ENCODE measurements around the gene PPP1R15B. TPM values are rescaled to one million over a fixed set of nuclear protein-coding genes. Genes with fewer than 3 reads are reported as not detected.

Gene PPP1R15B
- total and polyA plus RNA-seq, 2 of the 4 experiments (the other 2 are of a cell fraction) = 14.9 to 15.0 TPM

DNA sequence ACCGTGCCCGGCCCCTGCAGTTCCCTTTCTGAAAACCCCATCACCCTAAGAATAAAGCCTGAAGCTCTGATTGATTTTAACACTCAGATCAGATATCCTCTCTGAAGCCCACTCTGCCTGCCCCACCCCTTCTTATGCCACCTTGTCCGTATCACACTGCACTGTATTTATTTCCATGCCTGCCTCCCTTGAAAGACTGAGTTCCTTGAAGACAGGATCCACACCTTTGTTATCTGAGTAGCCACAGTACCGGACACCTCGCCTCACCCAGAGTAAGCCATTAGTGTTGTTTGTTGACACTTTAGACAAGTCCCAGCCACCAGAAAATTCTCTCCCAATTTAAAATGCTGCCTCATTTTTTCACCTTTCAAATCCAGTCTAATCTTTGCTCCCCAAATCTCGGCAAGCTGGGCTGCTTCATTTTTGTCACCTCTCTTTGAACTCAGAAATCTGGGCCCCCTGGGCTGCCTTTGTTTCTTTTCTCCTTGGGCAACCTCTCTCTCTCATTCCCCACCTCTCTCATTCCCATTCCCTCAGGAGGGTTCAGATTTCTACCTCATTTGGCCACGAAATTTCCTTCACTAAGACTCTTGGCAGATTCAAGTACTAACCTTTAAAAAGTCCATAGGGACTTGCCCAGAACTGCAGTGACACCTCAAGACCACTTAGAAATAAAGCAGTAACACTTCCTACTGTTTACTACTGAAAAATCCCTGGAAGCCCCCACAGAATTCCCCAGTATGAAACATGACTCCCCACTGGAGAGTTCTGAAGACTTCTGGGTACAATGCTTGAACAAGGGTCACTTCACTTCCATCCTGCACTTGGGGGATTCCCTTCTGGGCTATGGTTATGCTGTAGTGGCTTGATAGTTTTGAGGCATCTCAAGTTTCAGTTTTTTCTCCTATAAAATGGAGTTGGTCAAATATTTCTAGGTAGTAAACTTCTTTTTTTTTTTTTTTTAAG, 8.7 kb upstream of the PPP1R15B start:
- ChIA-PET CTCF (no interaction called here), POLR2A (ENCODE audit: unreplicated experiment) (no interaction called here)
- Histone ChIP-seq H3K4ac (ENCODE audit: low read depth, low read length) (no peak overlapping the region), H3K56ac (ENCODE audit: extremely low read depth, insufficient read depth, low read length) (no peak overlapping the region), H2BK15ac (ENCODE audit: low read depth, low read length) (no peak overlapping the region), H4K8ac (ENCODE audit: low read depth in 2 of 2, low read length in 2 of 2) (no peak overlapping the region), H3K4me1 (ENCODE audit: control insufficient read depth, insufficient read depth, low read length) (peaks cover 19% of the 10 kb centered on the region), H3K27ac (ENCODE audit: insufficient read depth, low read length) (no peak overlapping the region), H4K5ac (ENCODE audit: low read depth, low read length) (peak overlapping the region; percentile 57; the same call in 1 of the 2 replicates), H2BK120ac (ENCODE audit: low read depth, low read length) (peak overlapping the region; percentile 0; the same call in 1 of the 2 replicates), H4K20me1 (ENCODE audit: insufficient read depth, low read length) (no peaks in the 10 kb centered on the region), H3K9me1 (ENCODE audit: insufficient read depth, low read length) (peaks cover 15% of the 10 kb centered on the region; the same call in 1 of the 2 replicates), H3K4me2 (ENCODE audit: low read depth, low read length) (no peak overlapping the region), H3K23ac (ENCODE audit: low read depth, low read length) (no peak overlapping the region), H3K18ac (ENCODE audit: low read depth, low read length) (no peak overlapping the region), H4K91ac (ENCODE audit: insufficient read depth, low read depth, low read length) (no peak overlapping the region; the same call in 1 of the 2 replicates), H2AK9ac (replicated peaks; ENCODE audit: low read depth, low read length, poor library complexity) (no peak overlapping the region), H3K4me3 (ENCODE audit: insufficient read depth, low read depth, low read length) (no peak overlapping the region), H3K9me3 (ENCODE audit: control insufficient read depth, insufficient read depth, low read length) (no peaks in the 10 kb centered on the region), H2BK20ac (ENCODE audit: low read depth, low read length) (no peak overlapping the region), H2BK5ac (ENCODE audit: low read depth, low read length, poor library complexity, severe bottlenecking) (no peak overlapping the region), H2AFZ (replicated peaks; ENCODE audit: low read length, poor library complexity) (no peak overlapping the region), H3K27me3 (ENCODE audit: control insufficient read depth, insufficient read depth, low read length) (no peaks in the 10 kb centered on the region), H3K14ac (replicated peaks; ENCODE audit: low read depth, low read length) (no peak overlapping the region), H2AK5ac (ENCODE audit: low read depth, low read length) (no peak overlapping the region; the same call in 1 of the 2 replicates), H3K9ac (ENCODE audit: low read depth, low read length) (no peak overlapping the region), H3K36me3 (ENCODE audit: control insufficient read depth, insufficient read depth, low read length) (peaks cover 7% of the 10 kb centered on the region), H3K79me1 (ENCODE audit: low read depth in 1 of 2, low read length in 2 of 2) (peaks cover 0 to 6% of the 10 kb centered on the region in 2 experiments; a peak in 2 of 4 replicates)
- no TSS peak for BruUV-seq (replicated peaks)
- DNase-seq (peak; percentile 22), ATAC-seq (ENCODE audit: low read depth) (no peak)
- intact Hi-C loops (cut with micrococcal nuclease) = no loop called here
- dilution Hi-C loops (cut with HindIII; ENCODE audit: low sequenced_read_pairs, unreplicated experiment) = no loop called here
- WGBS, 2 experiments (ENCODE audit: extremely low coverage in 2 of 2, insufficient read length in 1 of 2) = 60% methylated on average over 5 of the region's 7 CpGs; no CpG with 5 or more reads in 1 of the 2 experiments
- in situ Hi-C loops (cut with MboI; ENCODE audit: low sequenced_read_pairs) = no loop called here
- TF ChIP-seq CHD1 (IDR thresholded peaks at IDR 0.05; ENCODE audit: low read depth, low read length) (no peak), RFX5 (IDR thresholded peaks at IDR 0.05; ENCODE audit: low read depth, low read length) (no peak), SMC3 (IDR thresholded peaks at IDR 0.05; ENCODE audit: low read depth, low read length) (no peak), FOS (IDR thresholded peaks at IDR 0.05; ENCODE audit: low read depth, low read length) (no peak), POLR2A (IDR thresholded peaks at IDR 0.05; ENCODE audit: low read depth, low read length) (no peak), BHLHE40 (IDR thresholded peaks at IDR 0.05; ENCODE audit: low read depth, low read length) (no peak), RAD21 (IDR thresholded peaks at IDR 0.05; ENCODE audit: low read length) (no peak), MAFK (IDR thresholded peaks at IDR 0.05; ENCODE audit: low read depth, low read length) (no peak), RCOR1 (IDR thresholded peaks at IDR 0.05; ENCODE audit: insufficient replicate concordance, low read length) (no peak), MAZ (IDR thresholded peaks at IDR 0.05; ENCODE audit: borderline replicate concordance, low read depth, low read length) (no peak), CEBPB (IDR thresholded peaks at IDR 0.05; ENCODE audit: low read depth, low read length) (no peak)
- TF ChIP-seq, protein P1, sequence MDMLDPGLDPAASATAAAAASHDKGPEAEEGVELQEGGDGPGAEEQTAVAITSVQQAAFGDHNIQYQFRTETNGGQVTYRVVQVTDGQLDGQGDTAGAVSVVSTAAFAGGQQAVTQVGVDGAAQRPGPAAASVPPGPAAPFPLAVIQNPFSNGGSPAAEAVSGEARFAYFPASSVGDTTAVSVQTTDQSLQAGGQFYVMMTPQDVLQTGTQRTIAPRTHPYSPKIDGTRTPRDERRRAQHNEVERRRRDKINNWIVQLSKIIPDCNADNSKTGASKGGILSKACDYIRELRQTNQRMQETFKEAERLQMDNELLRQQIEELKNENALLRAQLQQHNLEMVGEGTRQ (IDR thresholded peaks at IDR 0.05; ENCODE audit: low read depth, low read length) = no peak
- TF ChIP-seq, protein P2, sequence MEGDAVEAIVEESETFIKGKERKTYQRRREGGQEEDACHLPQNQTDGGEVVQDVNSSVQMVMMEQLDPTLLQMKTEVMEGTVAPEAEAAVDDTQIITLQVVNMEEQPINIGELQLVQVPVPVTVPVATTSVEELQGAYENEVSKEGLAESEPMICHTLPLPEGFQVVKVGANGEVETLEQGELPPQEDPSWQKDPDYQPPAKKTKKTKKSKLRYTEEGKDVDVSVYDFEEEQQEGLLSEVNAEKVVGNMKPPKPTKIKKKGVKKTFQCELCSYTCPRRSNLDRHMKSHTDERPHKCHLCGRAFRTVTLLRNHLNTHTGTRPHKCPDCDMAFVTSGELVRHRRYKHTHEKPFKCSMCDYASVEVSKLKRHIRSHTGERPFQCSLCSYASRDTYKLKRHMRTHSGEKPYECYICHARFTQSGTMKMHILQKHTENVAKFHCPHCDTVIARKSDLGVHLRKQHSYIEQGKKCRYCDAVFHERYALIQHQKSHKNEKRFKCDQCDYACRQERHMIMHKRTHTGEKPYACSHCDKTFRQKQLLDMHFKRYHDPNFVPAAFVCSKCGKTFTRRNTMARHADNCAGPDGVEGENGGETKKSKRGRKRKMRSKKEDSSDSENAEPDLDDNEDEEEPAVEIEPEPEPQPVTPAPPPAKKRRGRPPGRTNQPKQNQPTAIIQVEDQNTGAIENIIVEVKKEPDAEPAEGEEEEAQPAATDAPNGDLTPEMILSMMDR (conservative IDR thresholded peaks at IDR 0.05; ENCODE audit: low read depth, low read length) = no peak
- TF ChIP-seq, protein P3, sequence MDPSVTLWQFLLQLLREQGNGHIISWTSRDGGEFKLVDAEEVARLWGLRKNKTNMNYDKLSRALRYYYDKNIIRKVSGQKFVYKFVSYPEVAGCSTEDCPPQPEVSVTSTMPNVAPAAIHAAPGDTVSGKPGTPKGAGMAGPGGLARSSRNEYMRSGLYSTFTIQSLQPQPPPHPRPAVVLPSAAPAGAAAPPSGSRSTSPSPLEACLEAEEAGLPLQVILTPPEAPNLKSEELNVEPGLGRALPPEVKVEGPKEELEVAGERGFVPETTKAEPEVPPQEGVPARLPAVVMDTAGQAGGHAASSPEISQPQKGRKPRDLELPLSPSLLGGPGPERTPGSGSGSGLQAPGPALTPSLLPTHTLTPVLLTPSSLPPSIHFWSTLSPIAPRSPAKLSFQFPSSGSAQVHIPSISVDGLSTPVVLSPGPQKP (IDR thresholded peaks at IDR 0.05; ENCODE audit: borderline replicate concordance, low read depth, low read length) = no peak
